H9 (cell line): ENCODE data around the gene RPRD1B. TPM values are rescaled to one million over a fixed set of nuclear protein-coding genes. Genes with fewer than 3 reads are reported as not detected.

Experiments used
- DNase-seq: peaks from one replicate; pipeline ENCODE4 v3.0.0-alpha.2; 2017
- H2AFZ ChIP-seq: one replicate; pipeline ENCODE4 v1.6.1; 2013; ENCODE audit warnings: mild to moderate bottlenecking, low read length, control low read depth, moderate library complexity
- H2AK5ac ChIP-seq: 2 replicates; pipeline ENCODE4 v1.6.1; 2013; ENCODE audit warnings: low read length, control low read depth, mixed read lengths; ENCODE audit not compliant: insufficient read length
- H2BK120ac ChIP-seq: one replicate; pipeline ENCODE4 v1.6.1; 2013; ENCODE audit warnings: low read depth, mild to moderate bottlenecking, low read length, control low read depth, inconsistent platforms; ENCODE audit not compliant: poor library complexity, severe bottlenecking
- H2BK12ac ChIP-seq: 2 replicates; pipeline ENCODE4 v1.6.1; 2013; ENCODE audit warnings: low read length, control low read depth, mixed read lengths, low read depth; ENCODE audit not compliant: insufficient read length
- H2BK15ac ChIP-seq: 2 replicates; pipeline ENCODE4 v1.6.1; 2013; ENCODE audit warnings: low read depth, low read length, control low read depth
- H2BK20ac ChIP-seq: one replicate; pipeline ENCODE4 v1.6.1; 2013; ENCODE audit warnings: low read depth, mild to moderate bottlenecking, low read length, control low read depth, inconsistent platforms; ENCODE audit not compliant: poor library complexity, severe bottlenecking
- H2BK5ac ChIP-seq: 2 replicates; pipeline ENCODE4 v1.6.1; 2013; ENCODE audit warnings: low read length, control low read depth, mixed read lengths; ENCODE audit not compliant: insufficient read length
- H3K14ac ChIP-seq: 2 replicates; pipeline ENCODE4 v1.6.1; 2013; ENCODE audit warnings: low read length, control low read depth; ENCODE audit not compliant: insufficient read depth
- H3K18ac ChIP-seq: 2 replicates; pipeline ENCODE4 v1.6.1; 2013; ENCODE audit warnings: low read depth, mild to moderate bottlenecking, mixed read lengths, low read length, control low read depth; ENCODE audit not compliant: insufficient read length
- H3K23ac ChIP-seq: 2 replicates; pipeline ENCODE4 v1.6.1; 2013; ENCODE audit warnings: low read length, control low read depth, mixed read lengths, low read depth; ENCODE audit not compliant: insufficient read length
- H3K23me2 ChIP-seq: 2 replicates; pipeline ENCODE4 v1.6.1; 2013; ENCODE audit warnings: low read depth, mild to moderate bottlenecking, mixed read lengths, low read length, control low read depth; ENCODE audit not compliant: insufficient read length, poor library complexity, severe bottlenecking
- H3K27ac ChIP-seq: 2 replicates; pipeline ENCODE4 v1.5.1; 2013; ENCODE audit warnings: low read length, control low read depth, mixed read lengths, low read depth; ENCODE audit not compliant: insufficient read length
- H3K27me3 ChIP-seq: 2 replicates; pipeline ENCODE4 v1.6.1; 2013; ENCODE audit warnings: low read length, control low read depth, inconsistent platforms; ENCODE audit not compliant: insufficient read depth
- H3K4ac ChIP-seq: 2 replicates; pipeline ENCODE4 v1.6.1; 2013; ENCODE audit warnings: low read depth, mild to moderate bottlenecking, control low read depth, inconsistent platforms, low read length, moderate library complexity
- H3K4me1 ChIP-seq: 2 replicates; pipeline ENCODE4 v1.6.1; 2013; ENCODE audit warnings: low read length, control low read depth, inconsistent platforms; ENCODE audit not compliant: insufficient read depth
- H3K4me2 ChIP-seq: 2 replicates; pipeline ENCODE4 v1.6.1; 2013; ENCODE audit warnings: low read length, control low read depth, mixed read lengths; ENCODE audit not compliant: insufficient read length, insufficient read depth
- H3K56ac ChIP-seq: 2 replicates; pipeline ENCODE4 v1.6.1; 2013; ENCODE audit warnings: low read depth, mild to moderate bottlenecking, mixed read lengths, low read length, control low read depth; ENCODE audit not compliant: insufficient read length
- H3K79me1 ChIP-seq: 2 replicates; pipeline ENCODE4 v1.6.1; 2013; ENCODE audit warnings: low read depth, mild to moderate bottlenecking, moderate library complexity, low read length, control low read depth, inconsistent platforms; ENCODE audit not compliant: insufficient read depth, poor library complexity, severe bottlenecking
- H3K79me2 ChIP-seq: 2 replicates; pipeline ENCODE4 v1.6.1; 2013; ENCODE audit warnings: low read length, control low read depth, inconsistent platforms; ENCODE audit not compliant: insufficient read depth
- H3K9ac ChIP-seq: 2 replicates; pipeline ENCODE4 v1.6.1; 2013; ENCODE audit warnings: low read length, control low read depth, mixed read lengths; ENCODE audit not compliant: insufficient read length; ENCODE audit errors: extremely low read depth
- H3K9me3 ChIP-seq: one replicate; pipeline ENCODE4 v1.6.1; 2013; ENCODE audit warnings: low read depth, low read length, inconsistent platforms; ENCODE audit not compliant: control insufficient read depth
- H3T11ph ChIP-seq: one replicate; pipeline ENCODE4 v1.6.1; 2013; ENCODE audit warnings: mild to moderate bottlenecking, low read length, control low read depth, inconsistent platforms
- H4K20me1 ChIP-seq: one replicate; pipeline ENCODE4 v1.6.1; 2013; ENCODE audit not compliant: control insufficient read depth, insufficient read length, insufficient read depth
- H4K5ac ChIP-seq: 2 replicates; pipeline ENCODE4 v1.6.1; 2013; ENCODE audit warnings: low read depth, mild to moderate bottlenecking, mixed read lengths, low read length, control low read depth; ENCODE audit not compliant: insufficient read length
- H4K8ac ChIP-seq: replicated peaks from 2 replicates; pipeline ENCODE4 v1.6.1; 2013; ENCODE audit warnings: low read length, control low read depth, mixed read lengths, low read depth; ENCODE audit not compliant: insufficient read length
- H4K91ac ChIP-seq: 2 replicates; pipeline ENCODE4 v1.6.1; 2013; ENCODE audit warnings: low read depth, mild to moderate bottlenecking, moderate library complexity, mixed read lengths, low read length, control low read depth; ENCODE audit not compliant: insufficient read length
- H3K27ac Mint-ChIP-seq, 3 experiments: 2 replicates in 2 of 3; 3 replicates in 1 of 3; pipeline ENCODE4 v1.8.0; 2020 to 2021; ENCODE audit warnings: mixed read lengths in 3 of 3, mild to moderate bottlenecking in 1 of 3, moderate library complexity in 1 of 3
- H3K27me3 Mint-ChIP-seq: 2 replicates; pipeline ENCODE4 v1.8.0; 2021; ENCODE audit warnings: low read depth, mild to moderate bottlenecking, moderate library complexity, mixed read lengths
- H3K36me3 Mint-ChIP-seq, 3 experiments: 2 replicates in 2 of 3; 3 replicates in 1 of 3; pipeline ENCODE4 v1.8.0; 2020 to 2021; ENCODE audit warnings: low read depth in 3 of 3, mixed read lengths in 3 of 3; ENCODE audit not compliant: insufficient read depth in 1 of 3
- H3K4me1 Mint-ChIP-seq, 2 experiments: 2 replicates each; pipeline ENCODE4 v1.8.0; 2020; ENCODE audit warnings: mixed read lengths in 2 of 2
- H3K4me3 Mint-ChIP-seq, 2 experiments: 2 replicates in 1 of 2; 3 replicates in 1 of 2; pipeline ENCODE4 v1.8.0; 2020 to 2021; ENCODE audit warnings: mild to moderate bottlenecking in 2 of 2, mixed read lengths in 2 of 2, moderate library complexity in 1 of 2
- H3K9me3 Mint-ChIP-seq, 2 experiments: 2 replicates in 1 of 2; 3 replicates in 1 of 2; pipeline ENCODE4 v1.8.0; 2020; ENCODE audit warnings: mild to moderate bottlenecking in 2 of 2, mixed read lengths in 2 of 2, moderate library complexity in 1 of 2
- CTCF ChIP-seq: fragments of 200-600 bp; sonication (generic); conservative IDR thresholded peaks from 3 replicates; pipeline ENCODE4 v1.8.0; 2021; ENCODE audit warnings: antibody characterized with exemption, mild to moderate bottlenecking
- WGBS: extraction: QIAGEN DNeasy Blood & Tissue Kit; methylation state at CpG from one replicate; pipeline ENCODE4 v1.1.7; 2013; ENCODE audit warnings: missing lambda C conversion rate, low lambda C conversion rate, mixed read lengths; ENCODE audit not compliant: insufficient read length; ENCODE audit errors: extremely low coverage; 5-methylcytosine and 5-hydroxymethylcytosine counted together
- total RNA-seq: library from RNA; stranded (reverse); gene quantifications from 2 replicates; pipeline ENCODE4 v1.2.1, GENCODE V29; 2021

Gene RPRD1B
- total RNA-seq, 1 experiment from 2014 or later = 34.3 TPM

- no CpG with 5 or more reads among the region's 3 CpGs for WGBS
- H3K4me1 Mint-ChIP-seq = peaks cover 4 to 8% of the 10 kb centered on the region in 2 experiments
- Histone ChIP-seq H2BK12ac (no peak overlapping the region), H3K79me2 (no peaks in the 10 kb centered on the region), H4K91ac (no peak overlapping the region), H3K27ac (no peak overlapping the region), H2BK5ac (no peak overlapping the region), H2AK5ac (no peak overlapping the region), H3K4me2 (no peak overlapping the region), H4K5ac (no peak overlapping the region), H2BK120ac (no peak overlapping the region), H3K79me1 (no peaks in the 10 kb centered on the region), H2AFZ (no peak overlapping the region), H3K9me3 (no peaks in the 10 kb centered on the region), H3K4me1 (no peaks in the 10 kb centered on the region), H3K23ac (no peak overlapping the region), H2BK15ac (no peak overlapping the region), H3K56ac (no peak overlapping the region), H4K8ac (no peak overlapping the region), H3K4ac (no peak overlapping the region), H3K27me3 (no peaks in the 10 kb centered on the region), H3K18ac (no peak overlapping the region), H4K20me1 (no peaks in the 10 kb centered on the region), H3K14ac (no peak overlapping the region), H3T11ph (no peak overlapping the region), H2BK20ac (no peak overlapping the region), H3K9ac (no peak overlapping the region), H3K23me2 (no peaks in the 10 kb centered on the region)
- H3K4me3 Mint-ChIP-seq = no peak overlapping the region
- no peak overlapping the region for H3K27ac Mint-ChIP-seq
- H3K9me3 Mint-ChIP-seq = no peaks in the 10 kb centered on the region
- TF ChIP-seq CTCF = no peak
- H3K36me3 Mint-ChIP-seq = peaks cover 29 to 79% (median 76%) of the 10 kb centered on the region in 3 experiments; a peak in 6 of 7 replicates
- no peak for DNase-seq
- H3K27me3 Mint-ChIP-seq = no peaks in the 10 kb centered on the region
Measured at GRCh38 chr20:37997516-37997915, 36.0 kb upstream of the RPRD1B start.
